Hepatocyte (in vitro differentiated cells): Measurements from ENCODE around the gene GATC. TPM values are rescaled to one million over a fixed set of nuclear protein-coding genes. Genes with fewer than 3 reads are reported as not detected.
A peak's percentile ranks its signal among the peaks of the same experiment; 100 is the strongest.

Source experiments
- DNase-seq: peaks from one replicate; pipeline ENCODE4 v3.0.0-alpha.2; 2016; ENCODE audit warnings: low spot score
- H2AFZ ChIP-seq: fragments of 200-600 bp; sonication (generic); 2 replicates; pipeline ENCODE4 v1.6.0; 2016; ENCODE audit warnings: antibody characterized with exemption, mild to moderate bottlenecking
- H3K27ac ChIP-seq: fragments of 200-600 bp; sonication (generic); 2 replicates; pipeline ENCODE4 v1.5.1; 2016; ENCODE audit warnings: mild to moderate bottlenecking
- H3K27me3 ChIP-seq: fragments of 200-600 bp; sonication (generic); 2 replicates; pipeline ENCODE4 v1.6.1; 2016
- H3K36me3 ChIP-seq: fragments of 200-600 bp; sonication (generic); replicated peaks from 2 replicates; pipeline ENCODE4 v1.5.1; 2016; ENCODE audit warnings: low read depth; ENCODE audit not compliant: insufficient read depth
- H3K4me1 ChIP-seq: fragments of 200-600 bp; sonication (generic); 2 replicates; pipeline ENCODE4 v1.5.1; 2016; ENCODE audit warnings: mild to moderate bottlenecking, moderate library complexity; ENCODE audit not compliant: insufficient read depth
- H3K4me2 ChIP-seq: fragments of 200-600 bp; sonication (generic); 2 replicates; pipeline ENCODE4 v1.6.0; 2016
- H3K4me3 ChIP-seq: fragments of 200-600 bp; sonication (generic); 2 replicates; pipeline ENCODE4 v1.5.1; 2016; ENCODE audit warnings: mild to moderate bottlenecking
- H3K79me2 ChIP-seq: fragments of 200-600 bp; sonication (generic); 2 replicates; pipeline ENCODE4 v1.6.0; 2017; ENCODE audit warnings: mild to moderate bottlenecking
- H3K9me2 ChIP-seq: fragments of 200-600 bp; sonication (generic); replicated peaks from 2 replicates; pipeline ENCODE4 v1.6.0; 2017; ENCODE audit warnings: mild to moderate bottlenecking; ENCODE audit not compliant: insufficient read depth
- H3K9me3 ChIP-seq: fragments of 200-600 bp; sonication (generic); 2 replicates; pipeline ENCODE4 v1.5.1; 2016; ENCODE audit warnings: low read depth, mild to moderate bottlenecking
- H4K20me1 ChIP-seq: fragments of 200-600 bp; sonication (generic); 2 replicates; pipeline ENCODE4 v1.6.0; 2016; ENCODE audit warnings: mild to moderate bottlenecking; ENCODE audit not compliant: insufficient read depth, poor library complexity, severe bottlenecking
- EZH2 ChIP-seq: fragments of 200-600 bp; sonication (generic); IDR thresholded peaks from 2 replicates; pipeline ENCODE4 v1.6.1; 2016; ENCODE audit warnings: antibody characterized with exemption, mild to moderate bottlenecking, borderline replicate concordance
- EZH2phosphoT487 ChIP-seq: fragments of 200-600 bp; sonication (generic); IDR thresholded peaks from one replicate; pipeline ENCODE4 v1.6.1; 2018; ENCODE audit warnings: antibody characterized with exemption, mild to moderate bottlenecking, low read depth, moderate library complexity; ENCODE audit not compliant: unreplicated experiment, severe bottlenecking
- WGBS: methylation state at CpG from one replicate; pipeline ENCODE4 v1.1.6; 2016; ENCODE audit warnings: low lambda C conversion rate; ENCODE audit errors: missing lambda C conversion rate; 5-methylcytosine and 5-hydroxymethylcytosine counted together
- polyA plus RNA-seq: library from polyadenylated mRNA; unstranded; fragments of >200 nt; fragmentation: Nextera tagmentation; extraction: Ambion mirVana; gene quantifications from 2 replicates; pipeline ENCODE4 v1.2.1, GENCODE V29; 2016
- total RNA-seq: library from RNA; depleted of rRNA; stranded (reverse); fragments of >200 nt; gene quantifications from 2 replicates; pipeline ENCODE4 v1.2.3, GENCODE V29; 2014
- TF ChIP-seq, protein P1 (sequence below): fragments of 200-600 bp; sonication (generic); IDR thresholded peaks from 2 replicates; pipeline ENCODE4 v1.5.1; 2016; ENCODE audit warnings: antibody characterized with exemption, mild to moderate bottlenecking; ENCODE audit not compliant: poor library complexity

Gene GATC
- total and polyA plus RNA-seq, 2 experiments from 2014 or later = 19.0 to 35.0 TPM

DNA sequence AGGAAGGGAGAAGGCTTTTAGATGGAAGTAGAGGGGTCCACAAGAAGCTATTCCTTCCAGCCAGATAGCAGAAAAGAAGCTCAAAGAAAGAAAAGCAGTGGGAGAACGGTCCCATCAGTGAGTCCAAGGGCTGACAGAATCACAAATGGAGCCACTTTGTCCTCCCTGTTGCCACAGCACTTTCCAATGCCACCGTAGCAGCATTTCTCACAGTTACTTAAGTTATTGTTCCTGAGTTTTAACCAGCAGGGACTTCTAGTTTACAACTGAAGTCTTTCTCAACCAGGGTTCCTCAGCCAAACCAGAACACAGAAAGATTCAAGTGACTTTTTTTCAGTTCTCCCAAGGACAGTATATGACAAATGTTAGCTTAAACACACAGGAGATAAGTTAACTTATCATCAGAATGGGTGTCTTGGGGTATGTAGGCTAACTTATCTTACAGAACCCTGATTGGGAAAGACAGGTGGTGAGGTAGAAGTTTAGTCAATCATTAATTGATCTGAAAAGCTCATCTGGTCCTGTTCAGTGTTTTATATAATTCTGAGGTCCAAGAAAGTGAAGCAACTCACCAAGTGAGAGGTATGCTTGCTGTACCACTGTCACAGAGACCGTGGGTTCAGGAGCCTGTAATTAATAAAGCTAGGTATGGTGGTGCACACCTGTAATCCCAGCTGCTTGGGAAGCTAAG is 7.0 kb downstream of the GATC start:
- H3K27me3 ChIP-seq = no peaks in the 10 kb centered on the region
- H3K4me1 ChIP-seq = peaks cover 10% of the 10 kb centered on the region
- peaks cover 44% of the 10 kb centered on the region for H3K79me2 ChIP-seq
- H2AFZ ChIP-seq = no peak overlapping the region
- WGBS = 71% methylated on average over 3 of the region's 3 CpGs
- H4K20me1 ChIP-seq = no peaks in the 10 kb centered on the region
- no peaks in the 10 kb centered on the region for H3K9me2 ChIP-seq
- peak; percentile 28 for DNase-seq
- TF ChIP-seq EZH2 = no peak
- no peak for TF ChIP-seq EZH2phosphoT487
- TF ChIP-seq, protein P1, sequence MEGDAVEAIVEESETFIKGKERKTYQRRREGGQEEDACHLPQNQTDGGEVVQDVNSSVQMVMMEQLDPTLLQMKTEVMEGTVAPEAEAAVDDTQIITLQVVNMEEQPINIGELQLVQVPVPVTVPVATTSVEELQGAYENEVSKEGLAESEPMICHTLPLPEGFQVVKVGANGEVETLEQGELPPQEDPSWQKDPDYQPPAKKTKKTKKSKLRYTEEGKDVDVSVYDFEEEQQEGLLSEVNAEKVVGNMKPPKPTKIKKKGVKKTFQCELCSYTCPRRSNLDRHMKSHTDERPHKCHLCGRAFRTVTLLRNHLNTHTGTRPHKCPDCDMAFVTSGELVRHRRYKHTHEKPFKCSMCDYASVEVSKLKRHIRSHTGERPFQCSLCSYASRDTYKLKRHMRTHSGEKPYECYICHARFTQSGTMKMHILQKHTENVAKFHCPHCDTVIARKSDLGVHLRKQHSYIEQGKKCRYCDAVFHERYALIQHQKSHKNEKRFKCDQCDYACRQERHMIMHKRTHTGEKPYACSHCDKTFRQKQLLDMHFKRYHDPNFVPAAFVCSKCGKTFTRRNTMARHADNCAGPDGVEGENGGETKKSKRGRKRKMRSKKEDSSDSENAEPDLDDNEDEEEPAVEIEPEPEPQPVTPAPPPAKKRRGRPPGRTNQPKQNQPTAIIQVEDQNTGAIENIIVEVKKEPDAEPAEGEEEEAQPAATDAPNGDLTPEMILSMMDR = no peak
- no peaks in the 10 kb centered on the region for H3K9me3 ChIP-seq
- H3K27ac ChIP-seq = peak overlapping the region; percentile 79
- no peak overlapping the region for H3K4me3 ChIP-seq
- H3K4me2 ChIP-seq = peak overlapping the region; percentile 57
- H3K36me3 ChIP-seq = no peaks in the 10 kb centered on the region

- H3K4me1 ChIP-seq = peaks cover 10% of the 10 kb centered on the region
- H2AFZ ChIP-seq = no peak overlapping the region
- DNase-seq = no peak
- WGBS = 79% methylated on average over 4 of the region's 4 CpGs
- H3K9me2 ChIP-seq = no peaks in the 10 kb centered on the region
- H3K4me2 ChIP-seq = no peak overlapping the region
- no peaks in the 10 kb centered on the region for H3K27me3 ChIP-seq
- TF ChIP-seq, protein P1 = peak; percentile 38
- TF ChIP-seq EZH2 (no peak), EZH2phosphoT487 (no peak)
- H3K79me2 ChIP-seq = peaks cover 36% of the 10 kb centered on the region
- no peak overlapping the region for H3K27ac ChIP-seq
- no peaks in the 10 kb centered on the region for H4K20me1 ChIP-seq
- H3K4me3 ChIP-seq = no peak overlapping the region
- H3K9me3 ChIP-seq = no peaks in the 10 kb centered on the region
- H3K36me3 ChIP-seq = no peaks in the 10 kb centered on the region
Measured at GRCh38 chr12:120453977-120454376, 7.7 kb downstream of the GATC start.

DNA sequence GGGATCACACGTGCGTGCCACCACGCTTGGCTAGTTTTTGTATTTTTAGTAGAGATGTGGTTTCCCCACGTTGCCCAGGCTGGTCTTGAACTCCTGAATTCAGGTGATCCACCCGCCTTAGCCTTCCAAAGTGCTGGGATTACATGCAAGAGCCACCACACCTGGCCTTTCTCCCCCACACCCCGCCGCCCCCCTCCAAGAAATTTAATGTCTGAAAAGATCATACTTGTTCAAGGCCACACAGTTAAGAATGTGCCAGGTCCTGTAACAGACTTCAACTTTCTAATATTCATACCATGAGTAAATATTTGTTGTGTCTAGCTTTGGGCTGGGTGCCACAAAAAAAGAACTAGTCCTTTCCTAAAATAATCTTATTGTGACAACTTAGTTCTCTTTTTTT is 9.1 kb downstream of the GATC start:
- H2AFZ ChIP-seq = no peak overlapping the region
- no peaks in the 10 kb centered on the region for H4K20me1 ChIP-seq
- no peak overlapping the region for H3K4me2 ChIP-seq
- TF ChIP-seq, protein P1 = no peak
- no peak for TF ChIP-seq EZH2phosphoT487
- peaks cover 10% of the 10 kb centered on the region for H3K4me1 ChIP-seq
- no peak overlapping the region for H3K4me3 ChIP-seq
- no peaks in the 10 kb centered on the region for H3K27me3 ChIP-seq
- H3K79me2 ChIP-seq = peaks cover 24% of the 10 kb centered on the region
- H3K36me3 ChIP-seq = no peaks in the 10 kb centered on the region
- H3K27ac ChIP-seq = no peak overlapping the region
- WGBS = 99% methylated on average over 7 of the region's 7 CpGs
- no peaks in the 10 kb centered on the region for H3K9me3 ChIP-seq
- H3K9me2 ChIP-seq = no peaks in the 10 kb centered on the region
- DNase-seq = no peak

DNA sequence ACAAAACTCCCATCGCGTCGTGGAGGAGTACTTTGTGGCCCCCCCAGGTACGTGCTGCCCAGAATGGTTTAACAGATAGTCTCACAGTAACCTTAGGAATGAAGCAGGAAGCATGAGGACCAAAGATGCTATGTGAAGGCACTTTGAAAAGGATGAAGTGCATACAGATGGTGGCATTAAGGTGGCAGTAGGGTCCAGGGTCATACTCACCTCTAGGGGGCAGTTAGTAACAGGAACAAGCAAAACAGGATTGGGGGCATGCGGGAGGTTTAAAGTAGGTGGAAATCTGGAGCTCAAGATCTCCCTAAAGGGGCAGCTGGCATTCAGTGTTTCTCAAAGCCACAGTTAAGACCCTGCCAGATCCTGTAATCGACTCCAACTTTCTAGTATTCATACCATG is 10.9 kb downstream of the GATC start:
- Histone ChIP-seq H4K20me1 (peaks cover 5% of the 10 kb centered on the region), H3K4me3 (no peak overlapping the region), H3K27ac (no peak overlapping the region), H3K4me1 (peaks cover 9% of the 10 kb centered on the region), H3K9me3 (no peaks in the 10 kb centered on the region), H3K79me2 (peaks cover 15% of the 10 kb centered on the region), H3K9me2 (no peaks in the 10 kb centered on the region), H2AFZ (no peak overlapping the region), H3K4me2 (no peak overlapping the region), H3K27me3 (no peaks in the 10 kb centered on the region), H3K36me3 (peaks cover 7% of the 10 kb centered on the region)
- no peak for TF ChIP-seq EZH2
- TF ChIP-seq, protein P1 = peak; percentile 12
- DNase-seq = no peak
- 92% methylated on average over 6 of the region's 6 CpGs for WGBS
